Naive thymus-derived CD8-positive, alpha-beta T cell (primary cell): ENCODE results near the gene GTF3C5. TPM values are rescaled to one million over a fixed set of nuclear protein-coding genes. Genes with fewer than 3 reads are reported as not detected.
A peak's percentile ranks its signal among the peaks of the same experiment; 100 is the strongest.

Experiments
- ATAC-seq, 2 donors: fragments of 150-1000 bp; cut with Tn5 transposase in 1 of 2; sonication (Bioruptor Pico), chemical (Tn5 transposase) in 1 of 2; 1 replicate in 1 of 2; 2 replicates in 1 of 2; pipeline ENCODE4 v1.10.0; 2021; ENCODE audit warnings: mild to moderate bottlenecking in 2 of 2, moderate library complexity in 2 of 2
- POLR2A ChIA-PET: fragments of 350-600 bp; sonication (Branson Sonifier 250); formaldehyde crosslinking; loops from one replicate; lab custom pipeline; 2021; ENCODE audit warnings: antibody characterized with exemption; lab: Charles Lee
- DNase-seq, 10 donors: peaks; one replicate each; pipeline versions ENCODE4 v3.0.0 to v3.0.0-alpha.2; 2020 to 2022
- H3K27ac Mint-ChIP-seq, 10 donors: one replicate each; pipeline ENCODE4 v1.8.0; 2020 to 2022; ENCODE audit warnings: mild to moderate bottlenecking in 10 of 10, mixed read lengths in 10 of 10, moderate library complexity in 4 of 10, inconsistent platforms in 1 of 10
- H3K27me3 Mint-ChIP-seq, 5 donors: one replicate each; pipeline ENCODE4 v1.8.0; 2021 to 2022; ENCODE audit warnings: mixed read lengths in 5 of 5
- H3K36me3 Mint-ChIP-seq, 3 donors: one replicate each; pipeline ENCODE4 v1.8.0; 2020 to 2022; ENCODE audit warnings: mixed read lengths in 3 of 3, mild to moderate bottlenecking in 2 of 3, inconsistent platforms in 1 of 3
- H3K4me1 Mint-ChIP-seq, 4 donors: one replicate each; pipeline ENCODE4 v1.8.0; 2021 to 2022; ENCODE audit warnings: mixed read lengths in 4 of 4
- H3K4me3 Mint-ChIP-seq, 10 donors: one replicate each; pipeline ENCODE4 v1.8.0; 2020 to 2022; ENCODE audit warnings: mild to moderate bottlenecking in 10 of 10, mixed read lengths in 10 of 10, moderate library complexity in 6 of 10, inconsistent platforms in 1 of 10
- H3K9me3 Mint-ChIP-seq, 9 donors: one replicate each; pipeline ENCODE4 v1.8.0; 2020 to 2022; ENCODE audit warnings: mixed read lengths in 9 of 9, mild to moderate bottlenecking in 3 of 9, inconsistent platforms in 1 of 9, moderate library complexity in 1 of 9
- polyA plus RNA-seq, 3 donors: library from polyadenylated mRNA; unstranded; fragments of 300-500 nt; fragmentation: Illumina TruSeq; gene quantifications; one replicate each; pipeline ENCODE4 v1.2.3, GENCODE V29; 2021
- total RNA-seq, 8 experiments: library from RNA in 2 of 8; stranded (reverse) in 2 of 8; gene quantifications; one replicate each; pipeline ENCODE4 v1.2.3 and lab custom pipeline; 2021 to 2026

GTF3C5 gene
- total and polyA plus RNA-seq, 5 experiments from 2014 or later: 33.7 to 81.2 (median 40.1) TPM

- DNase-seq (no peak), ATAC-seq (no peak)
- H3K27ac Mint-ChIP-seq: peak overlapping the region in 1 of 10 donors; percentile 67
- POLR2A ChIA-PET: no interaction called here
- H3K4me1 Mint-ChIP-seq: peaks cover 0 to 4% (median 3%) of the 10 kb centered on the region in 4 donors
- no peaks in the 10 kb centered on the region for H3K9me3 Mint-ChIP-seq
- H3K27me3 Mint-ChIP-seq: no peaks in the 10 kb centered on the region
- no peak overlapping the region for H3K4me3 Mint-ChIP-seq
- peaks cover 0 to 69% (median 17%) of the 10 kb centered on the region in 3 donors for H3K36me3 Mint-ChIP-seq
Measured at GRCh38 chr9:133050781-133051180, 20.0 kb downstream of the GTF3C5 start.

DNA sequence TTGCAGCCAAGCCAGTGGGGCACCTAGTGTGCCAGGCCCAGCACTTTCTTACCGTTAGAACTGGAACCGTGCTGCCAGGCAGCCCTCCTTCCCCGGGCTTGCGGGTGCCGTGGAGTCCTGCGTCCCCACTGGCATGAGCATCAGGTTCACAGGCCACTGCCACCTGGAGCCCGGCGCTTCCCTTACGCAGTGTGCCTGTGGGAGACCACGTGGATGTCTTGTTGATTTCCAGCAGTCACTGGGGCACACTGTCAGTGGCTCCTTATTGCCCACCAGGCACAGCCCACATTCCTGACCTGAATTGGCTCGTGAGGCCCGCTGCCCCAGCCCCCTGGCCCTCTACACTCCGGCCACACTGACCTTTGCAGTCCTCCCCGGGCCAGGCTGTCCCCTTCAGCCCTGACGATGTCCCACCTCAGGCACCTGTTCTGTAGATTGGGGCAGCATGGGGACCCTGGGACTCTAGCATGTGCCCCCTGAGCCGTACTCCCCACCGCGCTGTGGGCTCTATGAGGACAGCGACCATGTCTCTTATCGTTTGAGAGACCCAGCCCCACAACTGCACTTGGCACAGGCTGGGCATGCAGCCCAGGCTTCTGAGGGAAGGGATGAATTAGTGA is 20.6 kb downstream of the GTF3C5 start:
- ATAC-seq (no peak), DNase-seq (no peak)
- Mint-ChIP-seq H3K4me3 (no peak overlapping the region), H3K36me3 (peaks cover 0 to 70% (median 23%) of the 10 kb centered on the region in 3 donors), H3K9me3 (no peaks in the 10 kb centered on the region), H3K4me1 (peaks cover 4 to 9% (median 7%) of the 10 kb centered on the region in 4 donors), H3K27ac (no peak overlapping the region), H3K27me3 (no peaks in the 10 kb centered on the region)
- POLR2A ChIA-PET: no interaction called here

GRCh38 chr9:133051966-133052539 is 21.3 kb downstream of the GTF3C5 start:
- ATAC-seq (no peak), DNase-seq (no peak)

DNA sequence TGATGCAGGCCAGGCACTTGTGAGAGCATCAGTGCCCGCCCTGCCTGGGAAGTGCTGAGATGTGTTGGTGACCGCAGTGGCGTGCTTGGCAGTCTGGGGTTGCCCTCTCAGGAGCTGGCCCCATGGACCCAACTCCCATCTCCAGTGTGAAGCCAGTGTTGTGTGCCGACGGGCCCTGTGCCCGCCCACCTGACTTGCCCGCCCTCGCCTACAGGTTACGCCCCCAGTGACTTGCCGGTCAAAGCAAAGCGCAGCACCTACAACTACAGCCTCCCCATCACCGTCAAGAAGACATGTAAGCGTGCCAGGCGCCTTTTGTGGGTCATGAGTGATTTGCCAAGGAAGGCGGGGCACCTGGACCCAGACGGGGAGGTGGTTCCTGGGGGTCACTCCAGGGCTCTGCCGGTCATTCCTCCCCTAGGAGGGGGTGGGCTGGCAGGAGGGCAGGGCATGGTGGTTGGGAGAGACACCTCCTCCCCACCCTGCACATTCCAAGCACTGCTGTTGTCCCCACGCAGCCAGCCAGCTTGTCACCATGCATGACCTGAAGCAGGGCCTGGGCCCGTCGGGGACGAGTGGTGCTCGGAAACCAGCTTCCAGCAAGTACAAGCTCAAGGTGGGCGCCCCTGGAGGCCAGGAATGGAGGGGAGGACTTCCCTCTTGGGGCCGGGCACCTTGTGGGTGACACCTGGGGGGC is 23.5 kb downstream of the GTF3C5 start:
- POLR2A ChIA-PET: interaction anchor here (1.1 kb wide), 1 partner anchor 24 kb away, joined by 3 read pairs; the partner anchor contains the start of gene GTF3C5
- DNase-seq (no peak), ATAC-seq (no peak)
- Mint-ChIP-seq H3K4me3 (no peak overlapping the region), H3K36me3 (peaks cover 0 to 62% (median 23%) of the 10 kb centered on the region in 3 donors), H3K27me3 (no peaks in the 10 kb centered on the region), H3K9me3 (no peaks in the 10 kb centered on the region), H3K27ac (peak overlapping the region in 1 of 10 donors; percentile 62), H3K4me1 (peaks cover 9 to 38% (median 28%) of the 10 kb centered on the region in 4 donors)

More at GRCh38 chr9:133051966-133052539, 21.3 kb downstream of the GTF3C5 start:
- POLR2A ChIA-PET: no interaction called here
- Mint-ChIP-seq H3K4me1 (peaks cover 2 to 15% (median 10%) of the 10 kb centered on the region in 4 donors), H3K27me3 (no peaks in the 10 kb centered on the region), H3K36me3 (peaks cover 0 to 65% (median 24%) of the 10 kb centered on the region in 3 donors), H3K9me3 (no peaks in the 10 kb centered on the region), H3K27ac (no peak overlapping the region), H3K4me3 (no peak overlapping the region)

- DNase-seq: no peak
- H3K27ac Mint-ChIP-seq: peak overlapping the region in 1 of 10 donors; percentile 59
- H3K4me1 Mint-ChIP-seq: peaks cover 14 to 44% (median 34%) of the 10 kb centered on the region in 4 donors
- no peak overlapping the region for H3K4me3 Mint-ChIP-seq
- POLR2A ChIA-PET: interaction anchor here (1.1 kb wide), 1 partner anchor 25 kb away, joined by 3 read pairs; the partner anchor contains the start of gene GTF3C5
- H3K36me3 Mint-ChIP-seq: peaks cover 0 to 55% (median 21%) of the 10 kb centered on the region in 3 donors
- ATAC-seq: no peak
- no peaks in the 10 kb centered on the region for H3K27me3 Mint-ChIP-seq
- no peaks in the 10 kb centered on the region for H3K9me3 Mint-ChIP-seq
Measured at GRCh38 chr9:133054966-133055365, 24.2 kb downstream of the GTF3C5 start.

DNA sequence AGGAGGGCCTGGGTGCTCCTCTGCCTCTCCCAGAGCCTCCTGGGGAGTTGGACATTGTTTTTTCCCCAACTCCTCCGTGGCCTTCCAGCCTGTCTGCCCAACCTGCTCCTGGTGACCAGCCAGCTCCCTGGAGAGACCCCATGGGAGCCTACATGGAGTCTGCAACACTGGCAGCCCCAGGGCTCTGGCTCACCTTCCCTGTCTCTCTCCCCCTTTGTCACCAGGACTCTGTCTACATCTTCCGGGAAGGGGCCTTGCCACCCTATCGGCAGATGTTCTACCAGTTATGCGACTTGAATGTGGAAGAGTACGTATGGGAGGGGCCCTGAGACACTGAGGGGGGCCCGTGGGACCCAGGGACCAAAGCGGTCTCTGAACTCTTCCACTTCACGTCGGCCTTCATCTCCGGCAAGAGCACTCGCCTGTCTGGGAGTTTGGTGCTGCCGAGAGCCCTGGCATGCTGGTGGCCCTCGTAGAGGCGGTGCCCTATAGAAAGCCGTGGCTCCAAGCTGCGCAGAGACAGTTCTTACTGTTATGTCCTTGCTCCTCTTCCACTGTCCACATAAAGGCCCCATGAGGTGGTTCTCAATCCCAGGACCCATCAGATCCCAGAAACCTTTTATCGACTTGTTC is 25.1 kb downstream of the GTF3C5 start:
- H3K27me3 Mint-ChIP-seq: no peaks in the 10 kb centered on the region
- DNase-seq (no peak), ATAC-seq (no peak)
- peak overlapping the region in 9 of 10 donors; percentile 51 to 87 (median 77) for H3K27ac Mint-ChIP-seq
- POLR2A ChIA-PET: interaction anchor here (2.4 kb wide), 1 partner anchor 26 kb away, joined by 6 read pairs; the partner anchor contains the start of gene GTF3C5
- H3K36me3 Mint-ChIP-seq: peaks cover 0 to 47% (median 20%) of the 10 kb centered on the region in 3 donors
- H3K9me3 Mint-ChIP-seq: no peaks in the 10 kb centered on the region
- H3K4me1 Mint-ChIP-seq: peaks cover 16 to 52% (median 40%) of the 10 kb centered on the region in 4 donors
- H3K4me3 Mint-ChIP-seq: peak overlapping the region in 3 of 10 donors; percentile 29 to 75 (median 64)

DNA sequence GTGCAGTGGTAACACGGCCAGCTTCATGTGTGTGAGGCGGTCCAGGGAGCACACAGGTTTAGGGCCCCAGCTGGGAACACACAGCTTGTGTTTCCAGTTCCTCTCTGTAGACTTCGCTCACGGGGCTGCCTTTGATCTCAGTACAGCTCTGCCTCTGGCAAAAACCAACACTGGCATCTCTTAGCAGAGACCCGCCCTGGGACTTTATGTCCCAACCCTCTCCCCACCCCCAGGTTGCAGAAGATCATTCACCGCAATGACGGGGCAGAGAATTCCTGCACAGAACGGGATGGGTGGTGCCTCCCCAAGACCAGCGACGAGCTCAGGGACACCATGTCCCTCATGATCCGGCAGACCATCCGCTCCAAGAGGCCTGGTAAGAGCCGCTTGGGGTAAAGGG is 25.7 kb downstream of the GTF3C5 start:
- Mint-ChIP-seq H3K27ac (peak overlapping the region; percentile 51 to 87 (median 76)), H3K9me3 (no peaks in the 10 kb centered on the region), H3K4me3 (peak overlapping the region in 6 of 10 donors; percentile 29 to 75 (median 54)), H3K36me3 (peaks cover 0 to 41% (median 16%) of the 10 kb centered on the region in 3 donors), H3K27me3 (no peaks in the 10 kb centered on the region), H3K4me1 (peaks cover 16 to 58% (median 43%) of the 10 kb centered on the region in 4 donors)
- no peak for ATAC-seq
- POLR2A ChIA-PET: interaction anchor here (1.3 to 2.4 kb wide), 2 partner anchors 26 to 93 kb away, joined by 5 to 6 read pairs; partner anchors contain the start of gene GTF3C5
- no peak for DNase-seq

DNA sequence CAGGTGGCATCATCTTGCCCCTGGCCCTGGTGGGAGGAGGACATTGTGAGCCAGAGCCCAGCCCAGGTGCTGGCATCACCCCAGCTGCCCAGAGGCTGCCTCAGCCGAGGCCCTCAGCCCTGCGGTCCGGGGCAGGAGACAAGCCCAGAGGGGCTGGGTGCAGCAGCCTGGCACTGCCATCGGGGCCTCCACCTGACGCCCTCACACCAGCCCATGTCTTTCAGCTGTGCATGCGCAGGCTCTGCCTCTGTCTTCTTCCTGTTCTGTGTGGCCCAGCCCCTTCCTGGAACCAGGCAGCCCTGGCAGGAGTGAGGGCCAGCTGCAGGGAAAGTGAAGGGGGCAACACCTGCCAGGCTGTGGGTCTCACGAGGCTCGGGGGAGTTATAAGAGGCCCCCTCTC is 26.2 kb downstream of the GTF3C5 start:
- H3K27ac Mint-ChIP-seq: peak overlapping the region in 7 of 10 donors; percentile 4 to 87 (median 77)
- H3K36me3 Mint-ChIP-seq: peaks cover 0 to 36% (median 16%) of the 10 kb centered on the region in 3 donors
- H3K4me1 Mint-ChIP-seq: peaks cover 16 to 58% (median 43%) of the 10 kb centered on the region in 4 donors
- H3K27me3 Mint-ChIP-seq: no peaks in the 10 kb centered on the region
- peak overlapping the region in 3 of 10 donors; percentile 16 to 64 (median 41) for H3K4me3 Mint-ChIP-seq
- peak in 6 of 10 donors; percentile 10 to 67 (median 24) for DNase-seq
- ATAC-seq: peak; percentile 73 to 80
- no peaks in the 10 kb centered on the region for H3K9me3 Mint-ChIP-seq
- POLR2A ChIA-PET: interaction anchor here (0.5 to 2.4 kb wide), 3 partner anchors 25 to 92 kb away, joined by 4 to 6 read pairs (median 5); partner anchors contain the start of gene GTF3C5

- H3K27ac Mint-ChIP-seq: peak overlapping the region in 5 of 10 donors; percentile 49 to 80 (median 69)
- no peaks in the 10 kb centered on the region for H3K9me3 Mint-ChIP-seq
- no peaks in the 10 kb centered on the region for H3K27me3 Mint-ChIP-seq
- H3K36me3 Mint-ChIP-seq: peaks cover 0 to 31% (median 16%) of the 10 kb centered on the region in 3 donors
- ATAC-seq (no peak), DNase-seq (no peak)
- peak overlapping the region in 1 of 10 donors; percentile 41 for H3K4me3 Mint-ChIP-seq
- POLR2A ChIA-PET: interaction anchor here (0.5 to 2.4 kb wide), 5 partner anchors 24 to 642 kb away, joined by 3 to 6 read pairs (median 4); partner anchors contain the start of gene GTF3C5
- H3K4me1 Mint-ChIP-seq: peaks cover 16 to 58% (median 44%) of the 10 kb centered on the region in 4 donors
Measured at GRCh38 chr9:133057553-133057952, 26.8 kb downstream of the GTF3C5 start.

- H3K9me3 Mint-ChIP-seq: no peaks in the 10 kb centered on the region
- no peak overlapping the region for H3K4me3 Mint-ChIP-seq
- H3K4me1 Mint-ChIP-seq: peaks cover 16 to 58% (median 45%) of the 10 kb centered on the region in 4 donors
- DNase-seq (no peak), ATAC-seq (no peak)
- H3K36me3 Mint-ChIP-seq: peaks cover 0 to 28% (median 16%) of the 10 kb centered on the region in 3 donors
- H3K27ac Mint-ChIP-seq: peak overlapping the region in 6 of 10 donors; percentile 3 to 66 (median 34)
- H3K27me3 Mint-ChIP-seq: no peaks in the 10 kb centered on the region
- POLR2A ChIA-PET: interaction anchor here (0.5 to 2.4 kb wide), 3 partner anchors 28 to 642 kb away, joined by 3 to 6 read pairs (median 3); partner anchors contain the start of gene GTF3C5
Measured at GRCh38 chr9:133058071-133058470, 27.3 kb downstream of the GTF3C5 start.

- H3K36me3 Mint-ChIP-seq: peaks cover 0 to 21% (median 12%) of the 10 kb centered on the region in 3 donors
- no peaks in the 10 kb centered on the region for H3K9me3 Mint-ChIP-seq
- H3K4me3 Mint-ChIP-seq: peak overlapping the region in 8 of 10 donors; percentile 12 to 73 (median 38)
- POLR2A ChIA-PET: interaction anchor here (1.1 to 2.4 kb wide), 3 partner anchors 28 to 31 kb away, joined by 3 to 6 read pairs (median 3); partner anchors contain the start of gene GTF3C5
- H3K27me3 Mint-ChIP-seq: no peaks in the 10 kb centered on the region
- ATAC-seq (peak; percentile 21 to 37), DNase-seq (peak in 1 of 10 donors; percentile 18)
- H3K27ac Mint-ChIP-seq: peak overlapping the region; percentile 3 to 91 (median 64)
- H3K4me1 Mint-ChIP-seq: peaks cover 16 to 58% (median 46%) of the 10 kb centered on the region in 4 donors
Measured at GRCh38 chr9:133058550-133059320, 27.9 kb downstream of the GTF3C5 start.
